G401 (cell line): Measurements from ENCODE around the gene DNMBP. TPM values are rescaled to one million over a fixed set of nuclear protein-coding genes. Genes with fewer than 3 reads are reported as not detected.

ENCODE experiments used
- total RNA-seq: library from RNA; depleted of rRNA; stranded (reverse); fragments of >200 nt; shearing (Covaris generic); gene quantifications from 2 replicates; pipeline ENCODE4 v1.2.3, GENCODE V29; 2014; rRNA removed

DNMBP gene
- total RNA-seq, 1 experiment from 2014 or later: 17.7 TPM

Other genes starting within 250 kb of the DNMBP start
- 1.8 and 3.7 TPM in 2 replicates for gene ABCC2, start 227.3 kb downstream of the DNMBP start, total RNA-seq
- not detected in 2 replicates for gene CPN1, start 71.9 kb upstream of the DNMBP start, total RNA-seq
- gene ERLIN1, start 176.1 kb upstream of the DNMBP start, total RNA-seq: 39.0 TPM in 2 replicates
- 16.5 and 30.8 TPM in 2 replicates for gene CHUK, start 219.6 kb upstream of the DNMBP start, total RNA-seq